Omental fat pad (tissue), 4 donors: ENCODE data around the gene SHISA8. TPM values are rescaled to one million over a fixed set of nuclear protein-coding genes. Genes with fewer than 3 reads are reported as not detected.
"Not testable (repeated sequence)": the region's sequence is repeated elsewhere in the genome, so short reads cannot be mapped to it uniquely, and the experiment has no call there.

Experiments used
- ATAC-seq: fragments of 150-250 bp; one replicate; pipeline ENCODE4 v1.9.1; 2016; ENCODE audit warnings: mild to moderate bottlenecking, moderate library complexity; ENCODE audit not compliant: low FRiP score
- DNase-seq: peaks from one replicate; pipeline ENCODE4 v3.0.0-alpha.2; 2019; ENCODE audit warnings: low spot score
- total RNA-seq, 4 donors: library from RNA; depleted of rRNA; stranded (reverse); fragments of >200 nt; gene quantifications; one replicate each; pipeline ENCODE4 v1.1.0, GENCODE V29; 2016
- TF ChIP-seq, protein P1 (sequence below), 3 donors: fragments of 450-650 bp; IDR thresholded peaks; one replicate each; pipeline ENCODE4 v1.5.1; 2016 to 2017; ENCODE audit warnings: antibody characterized with exemption in 3 of 3, mild to moderate bottlenecking in 3 of 3, moderate library complexity in 2 of 3

The SHISA8 gene
- total RNA-seq, 4 donors from 2014 or later, result not detected

DNA sequence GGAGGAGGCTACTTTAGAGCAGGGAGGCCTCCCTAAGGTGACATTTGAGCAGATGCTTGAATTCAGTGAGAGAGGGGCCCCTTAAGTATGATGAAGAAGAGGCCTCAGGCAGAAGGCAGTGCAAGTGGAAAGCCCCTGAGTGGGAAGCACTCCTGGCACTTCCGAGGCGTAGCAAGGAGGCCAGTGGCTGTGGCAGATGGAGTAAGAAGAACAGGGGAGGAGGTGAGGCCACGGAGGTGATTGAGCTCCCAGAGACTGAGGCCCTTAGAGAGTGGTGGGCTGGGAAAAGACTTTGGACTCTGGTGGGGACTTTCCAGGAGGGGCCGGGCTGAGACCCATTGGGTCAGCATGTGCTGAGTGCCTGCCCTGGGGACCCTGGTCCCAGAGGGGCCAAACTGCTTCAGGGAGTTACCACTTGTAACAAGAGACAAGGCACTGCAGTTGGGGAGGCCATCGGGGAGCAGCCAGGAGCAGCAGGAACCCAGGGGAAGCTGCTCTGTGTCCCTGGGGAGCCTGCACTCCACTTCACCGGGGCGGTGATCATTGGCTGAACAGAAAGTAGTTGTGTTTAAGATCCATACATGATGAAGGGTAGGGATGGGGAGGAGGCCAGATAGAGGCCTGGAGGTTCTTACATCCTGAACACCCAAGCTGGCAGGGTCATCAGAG is 34.6 kb upstream of the SHISA8 start:
- DNase-seq (no peak), ATAC-seq (no peak)
- TF ChIP-seq, protein P1, sequence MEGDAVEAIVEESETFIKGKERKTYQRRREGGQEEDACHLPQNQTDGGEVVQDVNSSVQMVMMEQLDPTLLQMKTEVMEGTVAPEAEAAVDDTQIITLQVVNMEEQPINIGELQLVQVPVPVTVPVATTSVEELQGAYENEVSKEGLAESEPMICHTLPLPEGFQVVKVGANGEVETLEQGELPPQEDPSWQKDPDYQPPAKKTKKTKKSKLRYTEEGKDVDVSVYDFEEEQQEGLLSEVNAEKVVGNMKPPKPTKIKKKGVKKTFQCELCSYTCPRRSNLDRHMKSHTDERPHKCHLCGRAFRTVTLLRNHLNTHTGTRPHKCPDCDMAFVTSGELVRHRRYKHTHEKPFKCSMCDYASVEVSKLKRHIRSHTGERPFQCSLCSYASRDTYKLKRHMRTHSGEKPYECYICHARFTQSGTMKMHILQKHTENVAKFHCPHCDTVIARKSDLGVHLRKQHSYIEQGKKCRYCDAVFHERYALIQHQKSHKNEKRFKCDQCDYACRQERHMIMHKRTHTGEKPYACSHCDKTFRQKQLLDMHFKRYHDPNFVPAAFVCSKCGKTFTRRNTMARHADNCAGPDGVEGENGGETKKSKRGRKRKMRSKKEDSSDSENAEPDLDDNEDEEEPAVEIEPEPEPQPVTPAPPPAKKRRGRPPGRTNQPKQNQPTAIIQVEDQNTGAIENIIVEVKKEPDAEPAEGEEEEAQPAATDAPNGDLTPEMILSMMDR (IDR thresholded peaks at IDR 0.05), result no peak

GRCh38 chr22:41948928-41949296 is 34.0 kb upstream of the SHISA8 start:
- not testable (repeated sequence) for DNase-seq, ATAC-seq

GRCh38 chr22:41948142-41948541 is 33.3 kb upstream of the SHISA8 start:
- DNase-seq (no peak), ATAC-seq (no peak)
- TF ChIP-seq, protein P1 (IDR thresholded peaks at IDR 0.05), result no peak

DNA sequence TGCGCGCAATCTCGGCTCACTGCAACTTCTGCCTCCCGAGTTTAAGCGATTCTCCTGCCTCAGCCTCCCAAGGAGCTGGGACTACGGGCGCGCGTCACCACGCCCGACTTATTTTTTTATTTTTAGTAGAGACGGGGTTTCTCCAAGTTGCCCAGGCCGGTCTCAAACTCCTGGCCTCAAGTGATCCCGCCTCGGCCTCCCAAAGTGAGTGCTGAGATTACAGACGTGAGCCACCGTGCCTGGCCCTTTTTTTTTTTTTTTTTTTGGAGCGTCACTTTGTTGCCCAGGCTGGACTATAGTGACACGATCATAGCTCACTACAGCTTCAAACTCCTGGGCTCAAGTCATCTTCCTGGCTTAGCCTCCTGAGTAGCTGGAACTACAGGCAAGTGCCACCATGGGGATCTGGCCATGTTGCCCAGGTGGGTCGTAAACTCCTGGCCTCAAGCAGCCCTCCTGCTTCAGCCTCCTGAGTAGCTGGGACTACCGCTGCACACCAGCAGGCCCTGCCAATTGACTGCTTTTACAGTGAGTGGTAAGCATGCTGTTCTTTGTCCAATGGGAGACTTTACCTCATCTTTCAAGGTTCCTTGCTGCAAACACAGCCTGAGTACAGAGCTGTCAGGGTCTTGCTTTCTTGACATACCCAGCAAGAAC is 32.7 kb upstream of the SHISA8 start:
- ATAC-seq, result no peak
- TF ChIP-seq, protein P1 (IDR thresholded peaks at IDR 0.05), result no peak
- no peak for DNase-seq

- TF ChIP-seq, protein P1 (IDR thresholded peaks at IDR 0.05), result no peak
- ATAC-seq (peak; percentile 98), DNase-seq (peak; percentile 77)
These were observed 32.0 kb upstream of the SHISA8 start, which contains the start of gene CENPM for GRCh38 chr22:41946629-41947423. Gene CENPM, minus strand, starts transcription at chr22:41947152. Its CDS starts 76 bp downstream, at chr22:41947076.

- ATAC-seq (no peak), DNase-seq (no peak)
- TF ChIP-seq, protein P1 (IDR thresholded peaks at IDR 0.05), result no peak
These were observed 28.9 kb upstream of the SHISA8 start for GRCh38 chr22:41943661-41944209.
